Measurements from ENCODE around the gene ZDHHC11.

- TF ChIP-seq POLR2A (IDR thresholded peaks at IDR 0.05) (no peak), CTCF (IDR thresholded peaks at IDR 0.05) (no peak)
These were observed 40.5 kb upstream of the ZDHHC11 start for GRCh38 chr5:891117-891836.
